GM12878 (cell line): ENCODE data around the gene HASPIN. TPM values are rescaled to one million over a fixed set of nuclear protein-coding genes. Genes with fewer than 3 reads are reported as not detected.

ENCODE experiments used
- ATAC-seq: fragments of 200-7000 bp; cut with Tn5 transposase; 3 replicates; pipeline ENCODE4 v1.9.1; 2020; ENCODE audit warnings: mild to moderate bottlenecking, moderate library complexity
- BruUV-seq: library from RNA; stranded (reverse); fragments of 400-500 nt; replicated peaks from 2 replicates; lab custom pipeline; 2021; lab: Mats Ljungman, UMichigan
- CTCF ChIA-PET: fragments of 300-600 bp; sonication (Branson Sonifier 250); formaldehyde crosslinking; extraction: SDS; loops from one replicate; lab custom pipeline; 2021; ENCODE audit warnings: inconsistent platforms; lab: Yijun Ruan, JAX
- POLR2A ChIA-PET: fragments of 350-600 bp; formaldehyde crosslinking; extraction: SDS; loops from one replicate; lab custom pipeline; 2021; ENCODE audit warnings: inconsistent platforms; lab: Charles Lee
- RAD21 ChIA-PET: fragments of 300-600 bp; sonication (Branson Sonifier 250); formaldehyde crosslinking; loops from one replicate; lab custom pipeline; 2023; ENCODE audit warnings: antibody characterized with exemption; ENCODE audit not compliant: unreplicated experiment; lab: Charles Lee
- SMC1A ChIA-PET: fragments of 300-600 bp; sonication (Branson Sonifier 250); formaldehyde crosslinking; loops from one replicate; lab custom pipeline; 2023; ENCODE audit not compliant: unreplicated experiment, uncharacterized antibody; lab: Charles Lee
- DNase-seq: peaks from one replicate; pipeline ENCODE4 v3.0.0-alpha.2; 2011; ENCODE audit warnings: low read depth, low spot score
- FAIRE-seq: peaks from 3 replicates; lab custom pipeline; 2011; peaks lifted over from hg19 to GRCh38; lab: Jason Lieb, UNC
- H2AFZ ChIP-seq: 2 replicates; pipeline ENCODE4 v1.6.0; 2011; ENCODE audit warnings: low read depth, low read length, control low read depth; ENCODE audit not compliant: control insufficient read depth
- H3K27ac ChIP-seq: 2 replicates; pipeline ENCODE4 v1.5.1; 2011; ENCODE audit warnings: control low read depth; ENCODE audit not compliant: control insufficient read depth, insufficient read depth
- H3K27me3 ChIP-seq, 2 experiments: replicated peaks in 1 of 2; 2 replicates each; pipeline versions ENCODE4 v1.6.0 to v1.6.1; 2011; ENCODE audit warnings: low read length in 1 of 2; ENCODE audit not compliant: control insufficient read depth in 2 of 2, insufficient read depth in 2 of 2
- H3K36me3 ChIP-seq, 2 experiments: 2 replicates each; pipeline ENCODE4 v1.5.1; 2011; ENCODE audit warnings: low read length in 1 of 2; ENCODE audit not compliant: control insufficient read depth in 2 of 2, insufficient read depth in 2 of 2
- H3K4me1 ChIP-seq: 2 replicates; pipeline ENCODE4 v1.6.1; 2011; ENCODE audit warnings: mild to moderate bottlenecking, low read length, moderate library complexity, mixed read lengths; ENCODE audit not compliant: control insufficient read depth, insufficient read depth
- H3K4me2 ChIP-seq: 2 replicates; pipeline ENCODE4 v1.6.0; 2011; ENCODE audit warnings: control low read depth; ENCODE audit not compliant: control insufficient read depth, insufficient read depth
- H3K4me3 ChIP-seq: fragments of 200-600 bp; sonication (generic); 2 replicates; pipeline ENCODE4 v1.5.1; 2016
- H3K79me2 ChIP-seq: 2 replicates; pipeline ENCODE4 v1.6.0; 2011; ENCODE audit warnings: low read length; ENCODE audit not compliant: control insufficient read depth, insufficient read depth
- H3K9ac ChIP-seq: 2 replicates; pipeline ENCODE4 v1.8.0; 2011; ENCODE audit warnings: low read length, control low read depth, mixed read lengths; ENCODE audit not compliant: control insufficient read depth, insufficient read depth
- H3K9me3 ChIP-seq: replicated peaks from 3 replicates; pipeline ENCODE4 v1.5.1; 2011; ENCODE audit warnings: mild to moderate bottlenecking, low read length; ENCODE audit not compliant: control insufficient read depth, insufficient read depth
- H4K20me1 ChIP-seq: 2 replicates; pipeline ENCODE4 v1.6.0; 2011; ENCODE audit not compliant: control insufficient read depth, insufficient read depth
- CBX3 ChIP-seq: fragments of 200-600 bp; sonication (generic); IDR thresholded peaks from 2 replicates; pipeline ENCODE4 v1.6.1; 2016; ENCODE audit warnings: low read depth, borderline replicate concordance
- CEBPZ ChIP-seq: fragments of 150-350 bp; IDR thresholded peaks from 2 replicates; pipeline ENCODE4 v1.6.1; 2016; ENCODE audit warnings: low read depth, low read length
- EP300 ChIP-seq, 2 experiments: fragments of 150-350 bp in 1 of 2; IDR thresholded peaks; 2 replicates each; pipeline ENCODE4 v1.6.1; 2011 to 2012; ENCODE audit warnings: low read depth in 2 of 2, low read length in 2 of 2, borderline replicate concordance in 1 of 2, improper control_type of control experiment in 1 of 2, inconsistent platforms in 1 of 2; ENCODE audit not compliant: control insufficient read depth in 1 of 2
- HDAC2 ChIP-seq: fragments of 200-600 bp; sonication (generic); IDR thresholded peaks from 2 replicates; pipeline ENCODE4 v1.6.1; 2017
- MYC ChIP-seq: IDR thresholded peaks from 2 replicates; pipeline ENCODE4 v1.6.1; 2011; ENCODE audit warnings: mild to moderate bottlenecking, low read length, moderate library complexity, inconsistent platforms; ENCODE audit not compliant: insufficient read depth, insufficient replicate concordance, insufficient read length, severe bottlenecking
- NBN ChIP-seq: fragments of 450-650 bp; IDR thresholded peaks from 2 replicates; pipeline ENCODE4 v1.6.1; 2016
- NFIC ChIP-seq: IDR thresholded peaks from 2 replicates; pipeline ENCODE4 v1.6.1; 2012; ENCODE audit warnings: low read depth, mild to moderate bottlenecking, inconsistent platforms, low read length, moderate library complexity
- NR2F1 ChIP-seq: fragments of 450-650 bp; conservative IDR thresholded peaks from 2 replicates; pipeline ENCODE4 v1.6.1; 2017; ENCODE audit warnings: mild to moderate bottlenecking
- PRDM15 ChIP-seq: fragments of 450-650 bp; formaldehyde crosslinking; IDR thresholded peaks from 2 replicates; pipeline ENCODE4 v1.4.0; 2020; ENCODE audit warnings: mild to moderate bottlenecking, moderate library complexity
- SP1 ChIP-seq: IDR thresholded peaks from one replicate; pipeline ENCODE4 v1.6.1; 2011; ENCODE audit warnings: low read depth, low read length
- TAF1 ChIP-seq: IDR thresholded peaks from 2 replicates; pipeline ENCODE4 v1.6.1; 2011; ENCODE audit warnings: mild to moderate bottlenecking, low read depth, low read length, borderline replicate concordance
- whole genome bisulfite sequencing: methylation state at CpG from one replicate; pipeline ENCODE4 v1.1.6; 2016; ENCODE audit warnings: low lambda C conversion rate; ENCODE audit not compliant: insufficient replicate concordance, insufficient coverage; ENCODE audit errors: missing lambda C conversion rate; 5-methylcytosine and 5-hydroxymethylcytosine counted together
- in situ Hi-C: fragments of 300-500 bp; cut with MboI; formaldehyde crosslinking; loops from 9 replicates; pipeline ENCODE4 v1.14.3; 2018; ENCODE audit warnings: mixed read lengths
- intact Hi-C: fragments of 100-400 bp; cut with micrococcal nuclease; formaldehyde crosslinking; loops from one replicate; pipeline ENCODE4 v1.14.2; 2022; ENCODE audit not compliant: unreplicated experiment
- polyA plus RNA-seq, 11 experiments: library from polyadenylated mRNA; depleted of rRNA in 4 of 11; unstranded in 6 of 11; stranded (reverse) in 5 of 11; fragments of >200 nt; fragmentation: Nextera tagmentation in 4 of 11; fragmentation: Illumina TruSeq in 1 of 11; extraction: Ambion mirVana in 4 of 11; extraction: Trizol in 1 of 11; gene quantifications; 1 replicate in 1 of 11; 2 replicates in 10 of 11; pipeline versions ENCODE4 v1.2.1 to v1.2.3, GENCODE V29; 2011 to 2016; ENCODE audit warnings: inconsistent platforms in 2 of 11, missing spikeins in 2 of 11, low read depth in 1 of 11
- total RNA-seq, 4 experiments: library from RNA; depleted of rRNA in 3 of 4; stranded (reverse); fragments of >200 nt in 3 of 4; fragmentation: Illumina TruSeq in 1 of 4; extraction: Trizol in 1 of 4; gene quantifications; 2 replicates each; pipeline versions ENCODE4 v1.2.1 to v1.2.3, GENCODE V29; 2013 to 2021

Gene HASPIN
- total and polyA plus RNA-seq, 10 of the 15 experiments (the other 5 are each of a cell fraction or from before 2014, with no cell fraction given): 0.80 to 18.0 (median 10.1) TPM

- RAD21 ChIA-PET: no interaction called here
- no peak for TF ChIP-seq NR2F1
- TF ChIP-seq NFIC: no peak
- TF ChIP-seq PRDM15: no peak
- no peak for TF ChIP-seq HDAC2
- no peak for TF ChIP-seq CEBPZ
- TF ChIP-seq NBN: no peak
- no peak for TF ChIP-seq SP1
- no peak for TF ChIP-seq EP300 (IDR thresholded peaks at IDR 0.05; ENCODE audit: borderline replicate concordance in 1 of 2, control insufficient read depth in 1 of 2, low read depth in 2 of 2, low read length in 2 of 2)
- no peak for TF ChIP-seq TAF1
- no peak for TF ChIP-seq CBX3
- TF ChIP-seq MYC: no peak
- TF ChIP-seq, all 136 proteins: peak for 0
- WGBS: 89% methylated on average over 15 of the region's 15 CpGs
- no peaks in the 10 kb centered on the region for H3K36me3 ChIP-seq
- no peak overlapping the region for H3K27ac ChIP-seq
- intact Hi-C loops (no loop called here), in situ Hi-C loops (no loop called here)
- no peaks in the 10 kb centered on the region for H3K27me3 ChIP-seq
- ChIA-PET POLR2A (no interaction called here), SMC1A (no interaction called here), CTCF (interaction anchor here (1.0 to 1.5 kb wide), 2 partner anchors 14 to 69 kb away, joined by 3 to 5 read pairs; no protein-coding TSS in a partner anchor)
- no peaks in the 10 kb centered on the region for H3K79me2 ChIP-seq
- H3K9me3 ChIP-seq: no peaks in the 10 kb centered on the region
- H4K20me1 ChIP-seq: no peaks in the 10 kb centered on the region
- ATAC-seq (no peak), DNase-seq (no peak), FAIRE-seq (no peak)
- no peak overlapping the region for H2AFZ ChIP-seq
- no peak overlapping the region for H3K4me3 ChIP-seq
- no peaks in the 10 kb centered on the region; the same call in 1 of the 2 replicates for H3K4me1 ChIP-seq
- BruUV-seq: no TSS peak
- no peak overlapping the region for H3K4me2 ChIP-seq
- H3K9ac ChIP-seq: no peak overlapping the region
These were observed 28.1 kb downstream of the HASPIN start for GRCh38 chr17:3751836-3752235.
